HG02798 (cell line): Measurements from ENCODE around the gene EPHA3.

ENCODE experiments used
- ATAC-seq: cut with Tn5 transposase; IDR thresholded peaks from one replicate; pipeline ENCODE4 v1.9.1; 2021; ENCODE audit warnings: mild to moderate bottlenecking; ENCODE audit not compliant: unreplicated experiment, poor library complexity

The EPHA3 gene

DNA sequence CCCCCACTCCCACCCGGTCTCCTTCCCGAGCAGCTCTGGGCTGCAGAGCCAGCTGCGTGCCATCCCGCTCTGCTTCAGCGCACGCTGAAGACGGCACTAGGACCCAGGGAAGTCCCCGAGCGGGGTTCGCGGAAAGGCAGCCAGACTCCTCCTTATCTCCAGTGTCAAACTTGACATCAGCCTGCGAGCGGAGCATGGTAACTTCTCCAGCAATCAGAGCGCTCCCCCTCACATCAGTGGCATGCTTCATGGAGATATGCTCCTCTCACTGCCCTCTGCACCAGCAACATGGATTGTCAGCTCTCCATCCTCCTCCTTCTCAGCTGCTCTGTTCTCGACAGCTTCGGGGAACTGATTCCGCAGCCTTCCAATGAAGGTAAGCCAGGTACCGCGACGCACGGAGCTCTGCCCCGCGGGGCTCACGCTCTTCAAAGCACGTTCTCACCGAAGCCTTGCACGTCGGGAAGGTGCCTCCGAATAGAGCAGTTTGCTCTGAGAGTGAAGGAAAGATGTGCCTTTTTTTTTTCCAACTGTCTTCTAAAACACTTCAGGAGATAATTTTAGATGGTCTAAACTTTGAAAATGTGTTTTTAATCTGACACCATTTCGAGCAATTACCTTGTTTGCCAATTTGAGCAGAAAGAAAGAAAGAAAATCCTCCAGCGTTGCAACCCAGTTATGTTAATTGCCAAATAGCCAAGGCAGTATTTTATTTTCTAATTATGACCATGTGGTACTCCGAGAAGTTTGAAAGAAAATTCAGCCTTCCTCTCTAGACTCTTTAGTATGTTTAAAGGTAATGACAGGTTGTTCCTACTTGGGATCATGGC, at the start of gene EPHA3:
Gene EPHA3 (plus strand): TSS at position 161 of the 830 bp plus-strand sequence. CDS start 128 bp downstream, at position 289.
- ATAC-seq, result peak; percentile 95

DNA sequence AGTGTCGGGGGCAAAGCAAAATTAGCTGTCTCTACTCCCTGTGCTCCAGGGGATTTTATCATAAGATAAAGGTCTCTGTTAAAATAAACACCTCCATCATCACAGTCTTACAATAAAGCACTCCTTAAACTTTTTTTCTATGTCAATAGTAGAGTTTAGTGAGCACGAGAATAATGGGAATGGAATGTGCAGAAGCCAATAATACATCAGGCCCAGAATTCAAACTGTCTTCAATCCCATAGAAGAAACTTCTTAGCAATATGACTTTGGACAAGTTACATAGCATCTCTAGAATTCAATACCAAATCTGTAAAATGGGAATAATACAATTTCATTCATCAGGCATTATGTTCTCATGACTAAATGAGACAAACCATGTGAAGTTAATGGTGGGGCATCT, 49.0 kb upstream of the EPHA3 start:
- no peak for ATAC-seq

DNA sequence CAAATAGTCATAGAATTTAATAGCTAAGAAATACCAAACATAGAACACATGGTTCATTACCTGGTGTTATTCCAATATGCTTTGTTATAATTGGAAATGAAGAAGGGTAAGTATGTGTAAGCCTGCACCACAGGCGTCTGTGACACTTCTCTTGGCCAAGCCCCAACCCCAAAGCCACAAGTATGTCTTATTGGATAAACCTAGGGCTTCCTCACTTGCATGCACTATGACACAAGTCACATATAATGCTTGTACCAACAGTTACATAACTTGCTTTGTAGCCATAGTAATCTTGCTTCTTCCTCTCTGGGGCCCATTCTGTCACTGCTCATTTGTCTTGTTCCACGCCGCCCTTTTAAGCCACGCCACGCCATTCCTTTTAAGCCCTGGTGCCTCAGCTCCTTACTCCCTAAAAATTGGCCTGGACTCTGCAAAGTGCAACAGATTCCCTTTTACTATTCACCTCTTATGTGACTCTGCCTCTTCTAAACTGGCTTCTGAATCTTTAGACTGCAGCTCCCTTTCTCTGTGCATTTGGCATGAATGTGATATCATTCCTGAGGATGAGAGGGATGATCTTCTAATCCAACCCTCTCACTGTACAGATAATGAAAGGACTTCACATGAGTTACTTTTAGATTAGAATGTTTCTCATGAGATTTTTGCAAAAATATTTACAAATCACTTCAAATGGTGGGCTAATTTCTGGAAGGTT, 48.1 kb upstream of the EPHA3 start:
- no peak for ATAC-seq

DNA sequence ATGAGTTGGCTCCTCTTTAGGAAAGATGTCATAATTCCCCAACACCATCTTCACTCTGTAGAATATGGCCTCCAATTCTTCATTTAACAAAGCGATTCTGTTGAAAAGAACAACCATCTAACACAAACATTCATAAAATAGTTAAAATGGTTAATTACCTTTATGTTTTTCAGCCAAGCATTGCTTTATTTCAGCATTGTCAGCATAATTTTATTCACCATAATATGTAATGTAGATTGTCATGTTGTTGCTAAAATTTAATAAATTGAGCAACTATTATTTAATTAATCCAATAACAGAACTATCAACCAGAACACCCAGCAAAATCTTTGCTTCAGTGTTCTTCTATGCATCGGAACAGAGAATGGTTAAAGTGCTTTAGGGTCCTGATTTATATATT, 46.2 kb upstream of the EPHA3 start:
- ATAC-seq, result no peak

DNA sequence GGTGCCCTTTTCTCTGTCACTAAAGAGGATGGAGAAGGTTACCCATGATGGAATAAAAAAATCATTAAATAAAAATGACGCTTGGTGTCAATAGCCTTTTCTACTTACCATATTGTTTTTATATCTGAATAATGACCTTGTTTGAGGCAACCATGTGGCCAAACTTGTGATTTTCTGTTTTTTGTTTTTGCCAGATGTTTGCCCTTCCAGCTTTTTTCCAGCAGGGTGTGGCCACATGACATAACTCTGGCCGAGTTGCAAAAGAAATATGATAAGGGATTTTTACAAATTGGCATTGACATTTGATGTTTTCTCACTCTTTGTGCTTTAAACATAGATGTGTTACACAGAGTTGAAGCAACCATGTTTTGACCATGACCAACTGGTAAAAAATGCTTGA, 39.7 kb upstream of the EPHA3 start:
- ATAC-seq, result no peak

DNA sequence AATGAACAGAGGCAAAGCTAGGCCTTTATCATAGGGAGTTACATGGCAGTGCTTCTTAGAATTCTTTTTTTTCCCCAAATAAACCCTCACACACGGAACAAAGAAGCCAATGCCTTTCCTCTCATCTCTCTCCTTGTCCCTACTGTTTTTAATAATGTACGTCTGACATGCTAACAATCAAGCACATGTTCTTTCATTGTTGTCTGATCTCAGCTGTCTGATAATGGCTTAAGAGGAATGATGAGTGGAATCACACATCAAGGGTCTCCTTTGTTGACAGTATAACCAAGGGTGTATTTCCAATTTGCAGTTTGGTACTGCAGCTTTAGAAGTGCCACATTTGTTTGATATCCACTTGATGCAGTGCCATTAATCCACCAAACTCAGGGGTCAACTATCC, 34.8 kb upstream of the EPHA3 start:
- ATAC-seq, result no peak

DNA sequence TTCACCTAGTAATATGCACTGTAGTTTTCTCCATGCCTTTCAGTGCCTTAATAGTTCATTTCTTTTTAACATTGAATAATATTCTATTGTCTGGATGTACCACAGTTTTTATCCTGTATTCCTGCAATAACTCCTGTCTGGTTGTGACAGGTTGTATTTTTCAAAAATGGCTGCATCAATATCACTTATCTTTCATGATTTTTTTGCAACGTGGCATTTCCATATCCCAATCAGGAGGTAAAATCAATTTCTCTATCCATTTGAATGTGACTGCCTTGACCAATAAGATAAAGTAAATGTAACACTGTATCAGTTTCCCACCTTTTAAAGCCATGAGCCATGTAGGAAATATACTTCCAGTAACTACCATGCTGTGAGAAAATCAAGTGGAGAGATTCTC, 27.5 kb upstream of the EPHA3 start:
- ATAC-seq, result no peak

DNA sequence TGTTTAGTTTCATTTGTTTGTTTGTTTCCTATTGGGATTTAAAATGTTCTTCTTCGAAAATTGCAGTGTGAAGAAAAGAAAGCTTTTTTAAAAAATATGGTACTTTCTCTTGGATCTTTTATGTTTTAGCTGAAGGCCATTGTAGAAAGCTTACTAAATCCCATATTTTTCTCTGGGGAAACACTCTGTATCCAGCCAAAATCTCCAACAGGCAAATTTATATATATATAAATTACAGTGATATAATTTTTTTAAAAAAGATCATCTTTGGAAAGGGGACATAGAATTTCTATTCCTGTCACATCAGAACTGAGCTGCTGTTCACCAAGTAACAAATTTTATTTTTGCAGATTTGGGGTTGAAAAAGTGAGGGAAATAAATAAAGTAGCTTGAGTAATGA, 19.6 kb upstream of the EPHA3 start:
- no peak for ATAC-seq

DNA sequence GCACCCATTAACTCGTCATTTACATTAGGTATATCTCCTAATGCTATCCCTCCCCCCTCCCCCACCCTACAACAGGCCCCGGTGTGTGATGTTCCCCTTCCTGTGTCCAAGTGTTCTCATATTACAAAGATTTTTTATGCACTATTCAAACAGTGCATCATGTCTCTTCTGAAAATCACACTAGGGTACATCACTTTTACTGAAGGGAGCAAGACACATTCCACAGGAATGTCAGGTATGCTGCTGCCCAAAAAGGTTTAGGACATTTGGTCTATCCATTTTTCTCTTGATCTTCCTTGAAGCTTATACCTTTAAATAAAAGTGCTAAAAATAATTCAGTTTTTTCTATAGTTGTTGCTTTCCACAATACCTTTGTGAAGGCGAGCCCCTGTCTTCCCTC, 9.2 kb upstream of the EPHA3 start:
- no peak for ATAC-seq

DNA sequence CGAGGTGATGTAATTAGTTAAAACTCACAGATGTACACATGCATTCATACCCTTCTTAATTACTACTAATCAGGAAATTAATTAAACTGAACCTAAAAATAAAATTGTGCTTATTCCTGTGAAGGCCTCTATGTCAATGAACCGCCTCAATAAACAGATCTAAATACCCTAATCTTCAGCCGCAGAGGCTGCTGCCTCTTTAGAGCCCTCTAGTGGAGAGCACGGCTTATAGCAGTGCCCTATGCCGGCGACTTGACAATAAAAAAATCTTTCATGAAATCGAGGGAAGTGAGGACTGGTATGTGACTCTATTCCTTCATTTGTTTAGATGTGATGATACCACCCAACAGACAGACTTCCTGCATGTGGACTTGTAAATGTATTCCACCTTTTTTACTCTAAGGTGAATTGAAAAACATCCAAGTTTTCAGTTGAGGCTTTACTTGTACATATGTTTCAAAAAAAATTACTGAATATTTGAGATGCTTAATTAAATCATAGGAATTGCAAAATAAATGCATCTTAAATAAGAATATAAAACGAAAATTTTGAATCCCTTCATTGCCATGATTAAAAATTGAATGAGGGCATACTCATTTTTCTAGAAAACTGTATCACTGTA, 8.3 kb upstream of the EPHA3 start:
- ATAC-seq, result peak; percentile 95

DNA sequence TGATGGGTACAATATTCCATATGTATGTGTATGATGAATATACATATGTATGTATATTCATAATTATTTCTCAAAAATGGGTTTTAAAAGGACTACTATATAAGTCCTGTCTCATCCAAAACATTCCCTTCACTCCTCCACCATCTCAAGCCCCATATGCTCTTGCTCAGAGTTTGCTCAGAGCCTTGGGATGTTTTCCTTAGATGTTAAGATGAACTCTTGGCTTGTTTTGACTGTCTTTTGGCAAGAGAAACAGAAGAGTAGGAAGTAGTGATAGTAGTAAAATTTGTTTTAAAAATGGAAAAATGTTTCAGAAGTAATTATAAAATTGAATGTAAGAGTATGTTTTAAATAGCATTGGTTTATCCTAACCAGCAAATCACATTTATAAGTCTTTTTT, 6.2 kb upstream of the EPHA3 start:
- ATAC-seq, result no peak

DNA sequence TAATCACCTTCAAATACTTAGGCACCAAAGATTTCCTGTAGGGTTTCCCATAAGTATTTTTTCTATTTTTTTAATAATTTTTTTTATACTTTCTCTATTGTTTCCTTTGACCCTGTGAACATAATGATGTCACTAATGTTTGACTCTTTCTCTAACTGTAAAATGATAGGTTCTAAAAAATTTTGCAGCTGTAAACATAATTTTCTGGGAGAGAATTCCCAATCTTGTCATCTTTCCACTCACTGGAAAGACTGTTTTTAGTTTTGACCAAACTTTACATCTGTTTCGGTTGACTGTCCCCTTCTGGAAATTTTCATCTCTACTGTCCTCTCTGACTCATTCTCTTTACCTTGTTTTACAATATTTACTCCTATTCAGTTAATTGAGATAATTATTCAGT, 5.5 kb upstream of the EPHA3 start:
- ATAC-seq, result no peak

DNA sequence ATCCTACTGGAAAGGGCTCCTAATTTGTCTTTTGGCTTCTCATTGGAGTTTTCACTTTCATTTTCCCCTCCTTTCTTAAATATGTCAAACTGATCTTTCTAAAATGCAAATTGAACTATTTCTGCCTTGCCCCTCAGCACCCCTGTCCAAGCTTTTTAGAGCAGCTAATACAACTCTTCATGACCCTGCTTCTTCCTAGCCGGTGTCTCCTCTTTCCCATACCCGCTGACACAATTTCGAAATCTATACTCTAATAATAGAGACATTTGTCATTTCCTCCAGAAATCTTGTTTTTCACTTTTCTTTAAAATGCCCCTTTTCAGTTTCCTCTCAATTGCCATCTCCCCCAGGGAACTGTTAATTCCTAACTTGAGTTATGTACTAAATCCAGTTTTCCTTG, 2.9 kb upstream of the EPHA3 start:
- ATAC-seq, result no peak

DNA sequence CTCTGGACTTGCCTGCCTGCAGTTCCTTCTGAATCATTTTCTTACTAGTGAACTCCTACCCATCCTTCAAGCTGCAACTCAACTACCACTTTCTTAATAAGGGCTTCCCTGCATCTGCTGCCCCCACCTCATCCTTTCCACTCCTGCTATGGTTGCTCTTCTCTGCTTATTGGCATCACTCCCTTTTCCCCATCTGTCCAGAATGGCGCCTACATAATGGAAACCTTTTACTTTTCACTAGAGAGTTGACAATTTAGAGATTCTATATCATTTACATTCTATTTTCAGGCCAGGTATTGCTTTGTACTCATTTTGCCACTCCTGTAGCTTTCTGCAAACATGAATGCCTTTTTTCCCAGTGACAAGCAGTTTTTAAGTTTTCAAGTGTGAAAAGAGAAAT, 1.9 kb upstream of the EPHA3 start:
- no peak for ATAC-seq

DNA sequence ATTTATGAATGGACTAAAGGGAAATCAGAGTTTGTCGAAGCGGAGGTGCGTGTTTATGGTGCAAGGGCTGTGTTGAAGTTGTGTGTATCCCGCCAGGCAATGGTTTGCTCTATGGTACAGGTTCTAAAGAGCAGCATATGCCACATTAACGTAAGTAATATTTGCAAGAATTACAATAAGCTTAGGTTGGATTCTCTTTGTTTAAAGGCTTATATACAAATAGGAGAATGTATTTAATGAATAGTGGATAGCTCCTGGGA, 800 bp downstream of the EPHA3 start:
- no peak for ATAC-seq

DNA sequence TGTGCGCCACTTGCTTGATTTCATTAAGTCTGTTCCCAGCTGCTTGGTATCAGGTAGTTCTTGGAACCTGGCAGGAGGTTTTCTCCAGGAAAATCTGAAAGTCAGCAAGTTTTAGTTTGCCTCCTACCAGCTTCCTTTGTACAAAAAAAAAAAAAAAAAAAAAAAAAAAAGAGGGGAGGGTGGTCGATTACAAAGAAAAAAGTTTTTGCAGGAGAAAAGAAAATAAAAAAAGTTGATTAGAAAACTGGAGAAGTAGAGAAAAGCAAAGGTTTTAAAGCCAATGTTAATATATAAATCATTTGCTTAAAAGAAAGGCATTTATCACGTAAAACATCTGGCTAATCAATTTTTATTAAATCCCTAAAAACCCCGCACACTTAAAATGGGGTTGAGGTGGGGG, 5.9 kb downstream of the EPHA3 start:
- ATAC-seq, result no peak

DNA sequence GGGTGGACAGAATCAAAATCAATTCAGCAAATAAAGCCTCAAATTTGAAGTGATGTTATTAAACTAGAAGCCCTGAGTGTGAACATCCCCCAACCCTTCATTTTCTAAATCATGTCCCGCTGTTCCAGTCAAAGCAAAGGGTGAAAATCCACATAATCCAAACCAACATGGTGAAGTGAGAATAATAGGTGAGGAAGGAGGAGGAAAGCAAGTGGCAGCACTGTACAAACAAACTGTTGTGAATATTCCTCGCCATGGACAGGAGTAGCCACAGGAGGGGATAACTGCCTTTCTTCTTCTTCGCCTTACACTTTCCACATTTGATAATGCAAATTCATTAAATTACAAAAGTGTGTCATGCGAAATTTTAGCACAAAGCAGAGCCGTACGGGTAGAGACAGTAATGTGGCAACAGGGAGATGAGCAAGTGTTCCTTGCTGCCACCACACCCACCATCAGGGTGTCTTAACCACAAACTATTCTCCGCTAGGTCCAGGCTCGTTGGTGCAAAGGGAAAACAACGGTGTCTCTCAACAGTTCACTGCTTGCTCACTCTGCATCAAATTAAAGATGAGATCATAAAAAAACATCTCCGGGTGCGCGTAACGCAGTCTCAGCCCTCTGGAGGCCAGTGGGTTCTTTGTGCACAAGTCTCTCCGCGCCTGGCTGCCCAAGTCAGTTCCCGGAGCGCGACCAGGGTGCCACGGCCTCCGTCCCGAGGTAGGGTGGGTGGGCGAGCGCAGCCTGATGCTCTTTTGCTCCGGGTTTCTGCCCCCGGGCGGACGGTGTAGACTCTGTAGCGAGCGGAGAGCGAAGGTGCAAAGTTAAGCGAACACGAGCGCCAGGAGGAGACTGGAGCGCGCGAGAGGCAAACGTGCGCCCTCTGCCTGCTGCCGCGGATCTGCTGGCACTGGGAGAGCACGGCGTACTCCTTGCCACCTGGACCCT, 6.7 kb downstream of the EPHA3 start:
- peak; percentile 78 for ATAC-seq

DNA sequence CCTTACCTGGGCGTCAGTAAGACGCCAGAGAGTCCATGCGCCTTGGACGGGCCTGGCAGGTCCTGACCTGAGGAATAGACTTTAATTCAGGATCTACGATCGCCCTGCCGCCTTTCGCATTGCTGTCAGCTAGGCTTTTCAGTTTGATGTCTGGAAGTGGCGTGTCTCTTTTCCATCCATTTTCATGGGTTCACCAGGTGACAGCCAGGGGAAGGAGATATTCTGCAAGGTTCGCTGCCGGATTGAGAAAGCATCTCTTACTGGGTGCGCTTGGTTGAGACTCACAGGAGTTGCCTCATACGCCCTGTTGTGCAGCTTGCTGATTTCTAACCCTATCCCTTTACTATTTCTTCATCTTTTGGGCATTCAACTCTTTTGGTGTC, 7.4 kb downstream of the EPHA3 start:
- ATAC-seq, result no peak

DNA sequence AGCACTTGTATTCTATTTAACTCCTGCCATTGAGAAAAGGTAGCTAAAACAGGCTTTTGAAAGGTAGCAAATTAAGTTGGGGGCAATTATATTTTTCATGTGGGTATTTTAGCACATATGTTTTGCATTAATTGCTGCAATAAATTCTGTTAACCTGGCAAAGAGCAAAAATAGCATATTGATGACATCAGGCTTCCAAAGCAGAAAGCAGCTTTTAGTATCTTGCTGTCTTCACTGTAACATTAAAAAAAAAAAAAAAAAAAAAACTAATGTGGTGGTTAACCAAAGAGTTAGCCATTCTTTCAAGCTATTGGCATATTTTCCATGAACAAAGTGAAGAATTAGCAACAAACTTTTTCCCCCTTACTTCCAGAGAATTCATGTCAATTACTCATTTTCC, 9.1 kb downstream of the EPHA3 start:
- ATAC-seq, result no peak

DNA sequence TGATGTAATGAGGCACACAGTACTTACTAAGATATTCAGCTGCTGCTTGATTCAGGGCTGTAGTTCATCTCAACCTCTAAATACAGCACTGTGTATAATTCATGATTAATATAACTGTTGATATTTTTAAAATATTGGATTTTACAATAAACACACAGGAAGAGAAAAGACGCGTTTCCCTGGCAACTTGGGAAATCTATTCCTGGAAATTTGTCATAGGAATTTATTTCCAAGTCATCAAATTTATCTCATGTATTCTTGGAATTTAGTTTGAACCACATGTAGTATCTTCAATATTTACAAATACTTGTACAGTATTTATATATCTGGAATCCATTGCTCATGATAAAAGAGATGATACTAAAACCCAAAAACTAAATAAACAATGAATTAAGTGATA, 30.6 kb downstream of the EPHA3 start:
- no peak for ATAC-seq

DNA sequence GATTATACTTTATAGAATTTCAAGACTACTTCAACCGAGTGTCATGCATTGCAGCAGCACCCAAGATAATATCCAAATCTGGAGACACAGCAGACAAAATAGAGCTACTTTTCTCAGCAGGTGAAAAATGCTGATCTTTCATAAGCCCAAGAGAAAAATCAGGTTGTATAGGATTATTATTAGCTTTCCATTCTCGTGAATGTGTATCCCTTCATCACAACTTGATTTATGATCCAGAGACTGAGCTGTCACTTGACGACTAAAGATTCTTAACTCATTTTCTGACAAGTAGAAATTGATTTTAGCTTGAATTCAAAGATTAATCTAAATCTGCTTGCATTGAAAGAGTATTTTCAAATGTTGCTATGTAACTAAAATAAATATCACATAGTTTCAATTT, 32.4 kb downstream of the EPHA3 start:
- no peak for ATAC-seq
